ENCODE results near the gene MYO5B.

MYO5B gene

DNA sequence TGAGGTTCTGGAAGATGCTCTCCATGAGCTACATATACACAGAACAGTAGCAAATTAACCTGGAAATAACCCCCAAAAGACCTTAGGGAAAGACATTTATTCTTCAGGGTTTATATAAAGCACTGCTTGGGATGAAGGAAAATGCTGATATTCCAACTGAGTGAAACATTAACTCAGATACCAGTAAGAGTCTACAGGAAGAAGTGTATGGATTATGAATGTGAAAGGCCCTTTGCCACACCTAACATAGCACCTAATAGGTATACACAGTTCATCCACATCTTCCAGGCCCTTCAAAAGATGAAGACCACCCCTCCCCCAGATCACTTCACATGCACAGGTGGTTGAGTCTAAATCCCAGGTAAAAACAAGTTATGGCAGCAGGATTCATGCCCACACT is 50.4 kb downstream of the MYO5B start:
- DNase-seq (ENCODE audit: low read depth), result no peak

DNA sequence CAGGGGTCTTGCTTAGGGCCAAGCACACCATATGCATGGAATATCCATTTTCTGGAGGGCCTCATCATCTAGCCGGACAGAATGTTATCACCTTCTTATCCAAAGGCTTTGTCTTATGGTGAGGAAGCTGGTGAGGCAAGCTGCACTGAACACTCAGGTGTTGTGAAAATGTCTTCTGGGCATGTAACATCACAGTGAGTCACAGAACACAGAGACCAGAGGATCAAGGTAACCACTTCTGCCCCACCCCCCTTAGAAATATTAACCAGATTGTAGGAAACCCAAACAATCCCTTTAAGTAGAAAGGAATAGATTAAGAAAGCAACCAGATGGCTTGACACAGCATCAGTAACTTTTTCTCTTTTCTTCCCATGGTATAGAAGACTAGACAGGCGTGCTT is 51.1 kb downstream of the MYO5B start:
- no peak for DNase-seq (ENCODE audit: low read depth)

GRCh38 chr18:50143294-50143693 is 51.7 kb downstream of the MYO5B start:
- peak; percentile 1 for DNase-seq (ENCODE audit: low read depth)

DNA sequence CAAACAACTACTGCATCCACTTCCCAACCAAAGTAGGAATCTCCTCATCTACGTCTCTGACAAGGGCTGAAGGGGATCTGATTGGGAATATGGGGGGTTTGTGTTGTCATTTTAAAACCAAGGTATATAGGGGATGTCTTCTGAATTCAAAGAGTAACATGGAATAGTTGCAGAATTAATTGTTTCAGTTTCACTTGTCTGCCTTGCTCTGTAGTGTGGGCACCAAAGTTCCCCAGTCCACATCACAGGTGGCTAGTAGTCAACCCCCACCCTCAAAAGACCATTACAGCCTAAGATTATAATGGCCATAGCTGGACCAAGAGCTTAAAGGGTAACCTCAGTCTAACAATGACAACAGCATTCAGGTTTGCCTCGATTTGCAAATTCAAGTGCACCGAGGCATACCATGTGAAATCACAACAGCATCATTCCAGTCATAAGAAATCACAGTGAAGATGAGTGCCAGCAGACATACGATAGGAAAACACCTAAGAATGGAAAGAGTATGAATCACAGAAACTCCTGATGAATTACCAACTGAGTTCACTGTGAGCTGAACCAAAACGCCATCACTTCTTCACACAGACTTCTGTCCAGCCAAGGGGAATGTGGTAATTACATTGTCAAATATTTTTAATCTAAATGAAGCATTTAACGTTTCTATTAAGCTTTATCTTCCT is 52.4 kb downstream of the MYO5B start:
- DNase-seq (ENCODE audit: low read depth), result no peak

DNA sequence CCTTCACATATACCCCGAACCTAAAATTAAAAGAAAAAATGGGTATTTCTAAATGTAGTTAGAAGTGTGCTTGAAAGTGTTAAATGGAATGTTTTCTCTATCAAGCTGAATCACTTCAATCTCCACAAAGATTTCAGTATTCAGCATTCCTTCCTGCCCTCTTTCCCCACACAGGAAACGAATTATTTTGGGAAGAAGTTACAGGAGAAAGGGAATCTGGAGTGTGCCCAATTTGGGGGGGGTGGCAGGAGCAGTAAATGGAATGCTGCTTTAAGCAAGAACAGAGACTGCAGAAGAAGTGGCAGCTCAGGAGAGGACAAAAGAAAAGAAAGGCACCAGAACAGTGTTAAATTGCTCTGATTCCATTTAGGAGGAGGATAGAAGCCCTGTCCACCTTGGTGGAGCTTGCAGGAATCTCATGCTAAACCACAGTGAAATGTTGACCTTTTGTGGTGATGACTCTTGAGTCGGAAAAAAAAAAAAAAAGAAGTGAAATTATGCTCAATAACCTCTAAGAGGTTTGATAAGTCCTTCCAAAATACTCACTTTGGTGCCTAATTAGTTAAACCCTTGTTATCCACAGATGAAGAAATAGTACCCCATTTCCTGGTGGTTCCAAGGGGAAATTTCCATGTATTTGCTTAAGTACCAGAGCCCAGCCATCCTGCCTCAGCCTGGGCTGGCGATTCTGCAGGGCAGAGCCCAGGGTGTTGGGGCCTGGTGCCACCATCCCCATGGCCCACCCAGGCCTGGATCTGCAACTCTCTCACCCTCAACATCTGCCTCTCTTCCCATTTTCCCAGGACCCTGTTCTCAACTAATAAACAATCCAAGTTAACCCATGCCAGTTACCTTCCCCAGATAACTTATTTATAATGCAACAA is 56.5 kb downstream of the MYO5B start:
- no peak for DNase-seq (ENCODE audit: low read depth)

GRCh38 chr18:50135903-50136302 is 59.0 kb downstream of the MYO5B start:
- DNase-seq (ENCODE audit: low read depth), result no peak

GRCh38 chr18:50133526-50133925 is 61.4 kb downstream of the MYO5B start:
- DNase-seq (ENCODE audit: low read depth), result no peak

- DNase-seq (ENCODE audit: low read depth), result no peak
Observed at GRCh38 chr18:50131591-50131990, 63.4 kb downstream of the MYO5B start.

DNA sequence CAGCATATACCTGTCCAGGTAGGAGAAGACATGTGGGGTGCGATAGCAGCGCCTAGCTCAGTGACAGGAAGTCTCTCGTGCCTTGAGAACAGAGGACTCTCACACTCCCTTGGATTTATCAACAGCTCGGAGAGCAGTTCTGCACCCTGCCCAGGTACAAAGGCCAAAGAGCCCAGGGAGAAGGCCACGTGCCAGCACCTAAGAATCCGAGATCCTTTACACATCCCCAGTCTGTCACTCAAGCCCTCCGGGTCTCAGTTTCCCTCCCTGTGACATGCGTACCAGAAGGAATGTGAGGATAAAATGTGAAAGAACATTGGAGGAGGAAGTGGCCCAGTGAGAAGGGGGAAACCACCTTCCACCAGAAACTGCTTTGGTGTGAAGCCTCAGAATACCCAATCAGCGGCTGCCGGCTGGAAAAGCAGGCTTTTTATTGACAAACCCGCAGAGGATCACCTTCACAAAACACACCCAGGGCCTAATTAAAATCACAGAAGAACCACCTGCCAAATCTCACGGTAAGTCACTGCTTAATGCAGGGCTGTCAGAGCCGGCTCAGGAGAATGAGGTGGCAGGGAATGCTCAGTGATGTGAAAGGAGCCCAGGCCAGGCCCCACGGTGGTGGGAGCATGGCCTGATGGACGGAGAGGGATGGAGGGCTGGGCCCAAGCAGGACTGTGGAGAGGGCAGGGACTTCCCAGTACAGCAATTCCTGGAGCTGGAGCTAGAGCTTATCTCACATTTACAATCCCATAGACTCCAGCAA is 66.3 kb downstream of the MYO5B start:
- DNase-seq (ENCODE audit: low read depth), result no peak

GRCh38 chr18:50127516-50128210 is 67.3 kb downstream of the MYO5B start:
- no peak for DNase-seq (ENCODE audit: low read depth)

DNA sequence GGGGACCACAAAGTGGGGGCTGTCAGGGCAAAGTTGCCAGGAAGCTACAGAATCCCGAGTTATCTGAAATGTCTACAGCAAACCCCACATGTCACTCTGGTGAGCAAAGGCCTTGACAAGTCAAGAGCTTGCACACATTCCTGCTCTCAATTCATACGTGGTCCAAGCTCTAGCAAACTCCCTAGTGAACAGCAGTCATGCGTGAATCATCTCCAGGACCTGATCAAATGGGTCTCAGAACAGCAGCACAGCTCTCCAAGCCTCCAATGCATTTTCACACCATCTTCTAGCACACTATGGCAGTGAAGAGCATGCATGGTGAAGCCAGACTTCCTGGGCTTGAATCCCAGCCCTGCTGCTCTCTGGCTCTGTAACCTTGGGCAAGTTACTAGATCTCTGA is 68.5 kb downstream of the MYO5B start:
- no peak for DNase-seq (ENCODE audit: low read depth)

- DNase-seq (ENCODE audit: low read depth), result no peak
Observed at GRCh38 chr18:50125456-50125855, 69.5 kb downstream of the MYO5B start.

DNA sequence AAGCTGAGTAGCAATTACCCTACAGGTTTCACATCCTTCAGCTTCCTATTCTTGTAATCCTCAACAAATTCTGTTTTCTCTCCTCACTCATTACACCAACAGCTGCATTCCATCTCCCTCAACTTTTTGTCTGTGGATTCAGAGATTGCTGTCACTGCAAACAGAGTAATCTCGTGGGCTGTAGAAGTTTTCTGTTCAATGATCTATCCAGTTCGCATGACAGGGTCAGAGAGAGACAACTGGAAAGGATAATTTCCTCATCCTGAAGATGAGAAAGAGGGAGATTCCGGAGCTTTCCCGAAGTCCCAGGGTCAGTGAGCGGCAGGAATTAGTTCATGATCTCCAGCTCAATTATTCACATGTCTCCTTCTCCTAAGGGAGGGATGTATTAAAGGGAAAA is 75.7 kb downstream of the MYO5B start:
- DNase-seq (ENCODE audit: low read depth), result no peak

DNA sequence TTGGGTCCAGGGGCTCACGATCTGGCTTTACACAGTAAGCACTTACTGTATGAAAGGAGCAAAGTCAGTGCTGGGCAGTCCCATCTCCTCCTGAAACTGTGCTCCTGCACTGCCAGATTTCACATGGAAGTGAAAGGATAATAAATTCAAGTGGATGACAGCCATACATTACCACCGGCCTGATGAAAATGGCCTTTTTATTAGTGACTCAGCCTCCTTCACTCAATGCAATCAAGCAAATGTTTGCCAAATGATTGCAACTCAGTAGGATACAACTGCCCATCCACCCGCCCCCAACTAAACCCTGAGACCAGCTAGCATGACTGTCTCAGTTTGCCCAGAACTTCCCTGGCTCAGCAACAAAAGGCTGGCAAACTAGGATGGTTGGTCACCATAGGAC is 77.1 kb downstream of the MYO5B start:
- no peak for DNase-seq (ENCODE audit: low read depth)

DNA sequence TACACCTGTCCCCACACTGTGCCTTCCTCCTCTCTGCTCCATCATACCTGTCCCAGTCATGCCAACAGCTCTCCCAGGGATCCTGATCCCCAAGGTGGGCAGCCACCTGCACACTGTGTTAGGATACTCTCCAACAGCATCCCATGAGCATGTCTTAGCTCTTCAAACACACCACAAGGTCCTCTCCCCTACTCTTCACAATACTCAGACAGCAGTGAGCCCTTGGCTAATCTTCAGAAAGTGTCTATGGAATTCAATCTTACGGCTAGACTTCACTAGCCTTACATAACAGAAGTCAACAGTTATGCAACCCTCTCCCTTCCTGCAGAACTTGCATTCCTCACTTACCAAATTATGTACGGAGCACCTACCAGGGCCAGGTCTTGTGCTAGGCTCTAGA is 79.9 kb downstream of the MYO5B start:
- DNase-seq (ENCODE audit: low read depth), result no peak

- DNase-seq (ENCODE audit: low read depth), result no peak
Observed at GRCh38 chr18:50114448-50114847, 80.5 kb downstream of the MYO5B start.

DNA sequence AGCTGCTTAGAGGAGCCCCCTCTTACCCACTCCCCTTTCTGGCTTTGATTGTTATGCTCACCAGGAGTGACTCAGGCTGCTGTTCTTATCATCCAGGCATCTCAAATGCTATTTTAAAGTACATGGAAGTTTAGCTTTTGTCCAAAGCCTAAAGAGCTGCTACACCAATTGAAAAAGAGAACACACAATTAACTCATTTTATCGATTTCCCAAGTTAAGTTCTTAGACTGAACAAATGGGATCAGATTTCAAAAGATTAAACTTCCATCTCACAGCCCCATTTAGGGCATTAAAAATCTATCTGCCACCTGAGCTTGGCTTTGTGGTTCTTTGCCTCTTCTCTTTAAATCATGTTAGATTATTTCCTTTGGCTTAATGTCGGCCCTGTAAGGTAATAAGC is 81.2 kb downstream of the MYO5B start:
- no peak for DNase-seq (ENCODE audit: low read depth)

DNA sequence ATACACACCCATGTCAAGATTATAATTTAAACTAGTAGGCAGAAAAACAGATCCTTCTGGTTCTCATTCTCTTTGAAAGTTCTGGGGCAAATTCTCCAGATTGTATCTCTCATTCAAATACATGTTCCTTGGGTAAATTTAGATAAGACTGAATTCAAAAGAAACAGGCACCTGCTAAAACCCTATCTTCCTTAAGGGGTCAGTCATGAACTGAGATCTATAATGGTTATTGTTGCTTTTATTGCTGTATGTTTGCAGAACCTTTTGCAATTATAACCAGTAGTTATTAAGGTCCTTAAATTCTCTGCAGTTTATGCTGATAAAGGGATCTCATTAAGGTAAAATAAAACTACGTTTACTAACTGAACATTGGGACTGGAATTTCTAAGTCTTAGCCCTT is 83.5 kb downstream of the MYO5B start:
- no peak for DNase-seq (ENCODE audit: low read depth)

DNA sequence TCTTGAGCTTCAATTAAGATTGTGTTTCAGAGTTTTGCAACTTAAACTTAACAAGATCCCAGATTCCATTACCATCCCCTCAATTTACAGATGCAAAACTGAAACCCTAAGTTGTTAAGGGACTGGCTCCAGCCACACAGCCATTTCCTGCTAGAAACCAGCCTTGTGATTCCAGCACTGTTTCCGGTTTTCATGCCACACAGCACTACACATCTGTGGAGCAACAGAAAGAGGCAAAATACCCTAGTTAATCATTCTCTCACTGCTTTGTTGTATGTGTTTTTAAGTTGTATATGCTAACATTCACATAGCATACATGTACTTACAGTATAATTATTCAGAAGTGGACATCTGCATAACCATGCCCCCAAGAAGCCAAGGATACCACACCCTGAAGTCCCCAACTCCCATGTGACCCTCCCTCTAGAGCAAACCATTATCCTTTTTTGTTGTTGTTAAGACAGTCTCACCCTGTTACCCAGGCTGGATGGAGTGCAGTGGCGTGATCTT is 87.4 kb downstream of the MYO5B start:
- no peak for DNase-seq (ENCODE audit: low read depth)

GRCh38 chr18:50105027-50105426 is 89.9 kb downstream of the MYO5B start:
- DNase-seq (ENCODE audit: low read depth), result no peak

DNA sequence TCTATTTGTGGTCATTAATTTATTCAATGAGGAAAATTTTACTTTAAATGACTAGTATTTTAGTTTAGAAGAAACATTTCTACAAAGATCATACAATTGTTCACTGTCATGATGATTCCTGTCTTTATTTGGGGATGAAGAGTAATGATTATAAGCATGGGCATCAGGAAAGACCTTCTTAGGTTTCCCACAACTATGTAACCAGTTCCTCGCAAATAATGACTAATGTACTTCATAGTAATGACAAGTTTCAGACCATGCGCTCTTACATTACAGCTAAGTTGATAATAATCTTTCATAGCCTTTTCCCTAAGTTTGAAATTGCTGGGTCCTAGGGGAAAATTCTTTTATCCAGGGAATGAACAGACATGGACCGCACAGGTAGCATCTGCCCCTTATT is 90.5 kb downstream of the MYO5B start:
- DNase-seq (ENCODE audit: low read depth), result peak; percentile 40

Measured in ELR (cell line).